Measurements from ENCODE around the gene WIZ.

Gene WIZ

DNA sequence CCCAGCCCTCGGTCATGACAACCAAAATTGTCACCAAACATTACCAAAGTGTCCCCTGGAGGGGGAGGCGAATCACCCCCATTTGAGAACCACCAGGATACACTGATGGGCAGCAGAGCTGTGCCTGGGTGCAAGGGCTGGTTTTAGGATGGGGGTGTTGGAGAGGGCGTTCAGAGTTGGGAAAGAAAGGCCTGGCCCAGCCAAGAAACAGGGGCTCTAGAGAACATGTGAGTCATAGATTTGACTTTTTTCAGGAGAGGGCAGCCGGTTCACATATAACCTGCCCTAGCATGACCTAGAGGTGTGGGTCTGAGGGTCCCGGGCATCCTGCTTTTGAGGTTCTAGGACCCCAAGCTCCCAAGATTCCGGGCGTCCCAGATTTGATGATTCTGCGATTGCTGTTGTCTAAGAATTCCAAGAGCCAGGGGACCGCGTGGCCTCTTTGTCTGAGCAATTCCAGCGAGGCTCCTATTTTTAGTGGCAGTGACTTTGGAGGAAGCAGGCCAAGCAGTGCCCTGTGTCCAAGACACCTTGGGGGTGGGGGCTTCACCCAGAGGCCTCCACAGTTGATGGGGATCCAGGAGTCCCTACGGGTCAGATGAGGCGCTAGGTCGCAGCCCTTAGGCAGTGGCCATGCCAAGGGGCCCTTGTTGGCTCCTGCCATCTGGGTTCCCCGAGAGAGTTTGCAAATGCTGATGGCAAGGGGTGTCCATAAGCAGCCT lies 5.1 kb downstream of the WIZ start:
- no peak for DNase-seq

DNA sequence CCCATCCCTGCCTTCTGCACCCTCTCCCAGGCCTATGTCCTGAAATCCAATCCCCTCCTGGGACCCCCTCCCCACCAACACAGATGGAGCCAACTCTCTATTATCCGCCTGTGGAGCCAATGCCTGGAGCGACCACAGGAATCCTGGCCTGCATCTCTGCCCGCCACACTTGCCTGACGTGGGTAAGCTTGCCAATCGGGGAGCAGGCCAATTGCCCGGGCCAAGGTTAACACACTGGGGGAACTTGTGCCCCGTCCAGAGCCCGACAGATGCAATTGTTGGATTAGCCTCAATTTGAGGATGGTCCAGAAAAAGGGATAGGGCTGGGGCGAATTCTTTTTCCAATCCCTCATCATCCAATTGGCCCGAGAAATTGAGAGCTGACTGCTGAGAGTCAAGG lies 5.9 kb downstream of the WIZ start:
- DNase-seq: no peak

DNA sequence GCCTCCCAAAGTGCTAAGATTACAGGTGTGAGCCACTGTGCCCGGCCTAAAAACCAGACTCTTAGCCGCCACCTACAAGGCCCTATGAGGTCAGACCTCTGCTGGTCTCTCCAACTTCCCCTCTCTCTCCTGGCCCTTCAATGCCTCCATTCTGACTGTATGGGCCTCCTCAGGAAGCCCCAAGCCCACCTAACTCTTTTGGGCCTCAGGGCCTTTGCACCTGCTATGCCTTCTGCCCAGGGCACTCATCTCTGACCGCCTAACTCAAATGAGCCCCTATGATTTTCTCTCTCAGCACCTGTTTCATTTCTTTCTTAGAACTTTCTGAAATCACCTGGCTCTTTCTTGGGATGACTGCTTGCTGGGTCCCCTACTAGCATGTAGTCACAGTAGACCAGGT lies 6.4 kb downstream of the WIZ start:
- DNase-seq: no peak

DNA sequence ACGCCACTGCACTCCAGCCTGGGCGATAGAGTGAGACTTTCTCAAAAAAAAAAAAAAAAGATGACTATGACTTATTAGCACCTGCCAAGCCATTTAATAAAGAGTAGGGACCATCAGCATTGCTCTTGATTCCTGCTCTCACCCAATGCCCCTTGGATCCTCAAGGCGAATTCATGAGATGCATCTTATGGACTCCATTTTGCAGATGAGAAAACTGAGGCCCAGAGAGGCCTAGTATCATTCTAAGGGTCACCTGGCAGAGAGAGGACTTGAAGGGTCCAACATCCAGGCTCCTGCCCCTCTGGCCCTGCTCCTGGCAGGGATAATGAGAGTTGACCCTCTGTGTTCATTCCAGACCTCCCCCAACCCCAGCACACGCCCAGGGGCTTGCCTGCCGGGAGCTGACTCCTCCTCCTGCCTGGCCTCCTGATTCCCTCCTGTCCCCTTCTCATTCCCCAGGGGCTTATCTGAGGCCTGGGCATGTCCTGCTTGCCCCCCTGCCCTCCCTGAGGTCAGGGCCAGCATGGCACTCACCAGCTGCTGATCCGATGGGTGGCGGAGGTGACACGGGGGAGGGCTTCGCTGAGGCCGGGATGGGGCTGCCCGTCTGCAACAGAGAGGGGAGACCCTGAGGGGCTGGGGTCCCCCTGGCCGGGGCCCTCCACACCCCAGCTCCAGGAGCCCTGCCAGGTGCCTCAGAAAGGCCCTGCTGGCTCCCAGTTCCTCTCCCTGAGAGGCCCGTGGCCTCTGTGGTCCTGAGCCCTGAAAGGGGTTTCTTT lies 7.4 kb downstream of the WIZ start:
- no peak for DNase-seq

DNA sequence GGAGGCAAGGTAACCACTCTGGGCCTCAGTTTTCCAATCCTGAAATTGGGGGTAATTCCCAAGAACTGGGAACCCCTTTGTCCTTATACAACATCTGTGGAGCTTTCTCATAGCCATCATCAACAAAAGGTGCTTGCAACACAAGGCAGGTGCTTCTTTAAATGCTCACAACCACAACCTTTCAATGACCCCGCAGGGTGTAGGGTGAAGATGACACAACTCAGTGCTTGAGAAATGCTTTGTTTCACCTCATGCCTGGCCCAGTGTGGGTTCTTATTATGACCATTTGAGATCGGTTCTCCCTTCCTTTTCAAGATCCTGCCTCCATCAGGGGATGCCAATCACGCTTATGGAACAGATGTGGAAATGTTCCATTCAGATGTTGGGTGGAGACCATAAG lies 8.4 kb downstream of the WIZ start:
- DNase-seq: no peak

DNA sequence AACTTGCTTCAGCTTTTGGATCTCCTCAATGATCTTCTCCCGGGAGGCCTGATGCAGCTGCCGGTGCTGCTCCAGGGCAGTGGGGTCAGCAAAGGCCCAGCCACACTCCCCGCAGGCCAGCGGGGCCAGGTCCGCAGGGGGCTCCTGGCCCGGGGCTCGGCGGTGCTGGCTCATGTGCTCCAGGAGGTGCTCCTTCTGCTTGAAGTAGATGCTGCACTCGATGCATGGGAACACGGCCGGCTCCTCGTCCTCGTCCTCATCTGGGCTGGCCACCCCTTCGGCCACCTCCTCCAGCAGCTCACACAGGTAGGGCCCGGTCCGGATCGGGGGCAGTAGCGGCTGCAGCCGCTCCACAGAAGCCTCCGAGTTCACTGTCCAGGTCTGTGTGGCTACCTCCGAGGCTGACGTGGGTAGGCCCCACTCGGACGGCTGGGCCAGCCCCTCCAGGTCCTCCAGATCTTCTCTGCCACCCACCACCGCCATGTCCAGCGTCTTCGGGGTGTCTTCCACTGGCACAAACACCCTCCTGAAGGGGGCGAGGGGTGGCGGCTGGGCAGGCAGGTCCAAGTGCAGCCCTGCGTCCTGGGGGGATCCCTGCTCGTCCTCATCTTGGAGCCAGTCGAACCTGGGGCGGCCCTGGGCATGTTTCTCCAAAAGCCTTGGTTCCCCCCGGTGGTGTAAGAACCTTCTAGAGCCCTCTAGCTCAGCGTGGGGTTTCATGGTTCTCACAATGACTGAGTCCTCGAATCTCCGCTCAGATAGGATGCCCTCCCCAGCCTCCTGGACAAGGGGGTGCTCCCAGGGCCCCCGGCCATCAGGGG lies 9.7 kb downstream of the WIZ start:
- no peak for DNase-seq

DNA sequence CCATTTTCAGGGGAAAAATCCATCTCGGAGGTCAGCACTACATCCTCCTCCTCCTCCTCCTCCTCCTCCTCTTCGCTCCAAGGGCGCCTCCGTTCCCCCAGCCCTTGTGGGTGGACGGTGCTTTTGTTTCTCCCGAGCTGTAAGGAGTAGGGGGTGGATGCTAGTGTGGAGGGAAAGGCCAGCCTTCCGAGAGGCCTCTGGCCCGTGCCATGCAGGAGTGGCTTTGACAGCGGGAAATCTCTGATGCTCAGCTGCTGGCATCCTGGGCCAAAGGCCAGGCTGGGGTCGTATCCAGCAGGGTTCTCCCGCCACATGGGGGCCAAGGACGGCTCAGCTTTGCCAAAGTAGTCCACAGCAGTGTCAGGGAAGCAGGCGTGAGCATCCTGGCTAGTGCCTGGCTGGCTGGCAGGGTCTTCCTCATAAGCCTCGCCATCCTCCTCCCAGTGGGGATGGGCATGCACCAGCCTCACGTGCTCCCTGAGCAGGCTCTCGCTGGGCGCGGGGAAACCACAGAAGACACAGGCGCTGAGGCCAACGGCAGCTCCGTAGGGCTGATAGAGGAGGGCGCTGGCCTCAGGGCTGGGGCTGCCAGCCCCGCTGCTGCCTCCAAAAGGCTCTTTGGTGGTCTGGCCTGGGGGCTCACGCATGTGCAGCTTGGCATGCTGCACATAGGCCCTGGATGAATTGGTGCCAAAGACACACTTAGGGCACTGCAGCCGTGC lies 10.5 kb downstream of the WIZ start:
- no peak for DNase-seq

DNA sequence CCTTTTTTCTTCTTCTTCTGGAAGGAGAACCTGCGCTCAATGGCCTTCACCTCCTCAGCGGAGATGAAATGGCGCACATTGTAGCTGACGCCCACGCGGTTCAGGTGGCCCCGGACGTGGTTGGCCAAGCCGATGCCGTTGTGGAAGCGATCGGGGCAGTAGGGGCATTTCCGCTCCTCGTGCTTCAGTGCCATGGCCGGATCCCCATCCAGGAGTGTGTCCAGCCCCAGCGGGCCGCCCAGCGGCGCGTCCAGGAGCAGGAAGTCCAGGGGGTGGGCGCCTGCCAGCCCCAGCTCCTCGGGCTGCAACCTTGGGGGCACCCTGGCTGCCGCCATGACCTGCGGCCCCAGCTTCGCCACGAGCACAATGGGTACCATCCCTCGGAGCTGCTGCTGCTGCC lies 11.2 kb downstream of the WIZ start:
- DNase-seq: no peak

DNA sequence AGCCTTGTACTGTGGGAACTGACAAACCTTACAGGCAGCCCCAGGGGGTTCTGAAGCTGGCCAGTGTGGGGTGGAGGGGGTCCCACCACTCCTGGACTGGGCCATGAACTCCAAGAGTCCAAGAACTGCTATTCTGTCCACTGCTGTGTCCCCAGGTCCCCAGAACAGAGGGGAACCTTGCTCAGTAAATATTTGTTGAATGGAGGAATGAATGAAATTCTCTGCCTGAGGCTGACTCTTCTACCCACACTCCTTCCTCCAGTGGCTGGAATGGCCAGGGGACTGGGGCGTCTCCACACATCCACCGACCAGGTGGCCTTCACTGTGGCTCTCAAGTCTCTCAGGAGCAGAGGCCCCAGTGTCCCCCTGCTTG lies 11.6 kb downstream of the WIZ start:
- no peak for DNase-seq

DNA sequence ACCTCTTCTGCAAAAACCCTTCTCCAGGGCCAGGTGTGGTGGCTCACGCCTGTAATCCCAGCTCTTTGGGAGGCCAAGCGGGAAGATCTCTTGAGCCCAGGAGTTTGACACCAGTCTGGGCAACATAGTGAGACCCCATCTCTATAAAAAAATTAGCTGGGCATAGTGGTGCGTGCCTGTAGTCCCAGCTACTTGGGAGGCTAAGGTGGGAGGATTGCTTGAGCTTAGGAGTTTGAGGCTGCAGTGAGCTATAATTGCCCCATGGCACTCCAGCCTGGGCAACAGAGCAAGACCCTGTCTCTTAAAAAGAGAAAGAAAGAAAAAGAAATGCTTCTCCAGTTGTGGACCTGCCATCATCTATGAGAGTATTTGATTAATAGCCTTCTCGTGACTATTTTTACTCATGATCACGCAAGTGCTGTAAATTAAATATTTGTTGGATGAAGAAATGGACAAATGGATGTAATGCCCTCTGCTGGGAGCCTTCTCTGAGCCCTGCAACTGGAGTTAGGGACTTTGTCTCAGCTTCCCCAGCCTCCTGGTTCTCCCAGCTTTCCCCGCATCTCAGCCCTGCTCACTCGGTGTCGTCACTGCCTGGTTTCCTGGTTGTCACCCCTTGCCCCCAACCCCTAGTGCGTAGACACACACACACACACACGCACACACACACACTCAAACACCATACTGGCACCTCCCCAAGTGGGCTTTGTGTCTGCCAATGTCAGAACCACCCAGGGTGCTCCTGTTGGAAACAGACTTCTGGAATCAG lies 12.2 kb downstream of the WIZ start:
- DNase-seq: no peak

DNA sequence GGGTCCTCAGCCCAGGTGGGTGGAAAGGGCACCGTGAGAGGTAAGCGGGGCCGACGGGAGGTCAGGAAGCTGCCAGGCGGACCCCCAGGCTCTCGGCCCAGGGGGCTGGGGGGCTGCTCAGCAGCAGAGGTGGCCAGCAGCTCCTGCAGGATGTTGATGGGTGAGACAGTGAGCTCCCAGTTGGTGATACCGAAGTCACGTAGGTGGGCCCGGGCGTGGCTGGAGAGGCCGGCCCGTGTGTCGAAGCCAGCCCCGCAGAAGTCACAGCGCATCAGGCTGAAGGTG lies 13.0 kb downstream of the WIZ start:
- DNase-seq: no peak

DNA sequence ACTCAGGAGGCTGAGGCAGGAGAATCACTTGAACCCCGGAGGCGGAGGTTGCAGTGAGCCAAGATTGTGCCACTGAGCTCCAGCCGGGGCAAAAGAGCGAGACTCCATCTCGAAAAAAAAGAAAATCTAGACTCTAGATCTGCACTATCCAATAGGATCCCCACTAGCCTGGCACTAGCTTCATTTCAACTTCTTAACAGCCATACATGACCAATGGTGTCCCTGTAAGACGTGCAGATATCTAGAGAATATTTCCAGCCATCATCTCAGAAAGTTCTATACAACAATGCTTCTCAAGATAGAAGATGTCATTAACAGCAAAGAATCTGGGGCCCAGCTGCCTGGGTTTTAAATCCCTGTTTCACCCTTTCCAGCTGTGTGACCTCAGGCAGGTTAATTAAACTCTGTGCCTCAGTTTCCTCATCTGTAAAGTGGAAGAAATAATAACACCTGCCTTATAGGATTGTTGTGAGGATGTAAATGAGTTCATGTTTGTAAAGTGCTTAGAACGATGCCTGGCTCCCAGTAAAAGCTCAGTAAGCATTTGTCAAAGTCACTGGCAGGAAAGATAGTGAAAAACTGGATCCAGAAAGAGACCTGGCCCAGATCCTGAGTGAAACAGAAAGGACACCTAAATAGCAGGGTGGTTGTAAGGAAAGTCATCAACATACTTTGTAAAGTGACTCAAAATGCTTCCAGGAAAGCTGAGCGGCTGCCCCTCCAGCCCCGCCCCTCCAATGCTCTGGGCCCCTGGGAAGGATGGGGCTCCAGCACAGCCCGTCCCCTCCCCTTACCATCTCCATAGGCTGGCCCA lies 13.5 kb downstream of the WIZ start:
- no peak for DNase-seq

DNA sequence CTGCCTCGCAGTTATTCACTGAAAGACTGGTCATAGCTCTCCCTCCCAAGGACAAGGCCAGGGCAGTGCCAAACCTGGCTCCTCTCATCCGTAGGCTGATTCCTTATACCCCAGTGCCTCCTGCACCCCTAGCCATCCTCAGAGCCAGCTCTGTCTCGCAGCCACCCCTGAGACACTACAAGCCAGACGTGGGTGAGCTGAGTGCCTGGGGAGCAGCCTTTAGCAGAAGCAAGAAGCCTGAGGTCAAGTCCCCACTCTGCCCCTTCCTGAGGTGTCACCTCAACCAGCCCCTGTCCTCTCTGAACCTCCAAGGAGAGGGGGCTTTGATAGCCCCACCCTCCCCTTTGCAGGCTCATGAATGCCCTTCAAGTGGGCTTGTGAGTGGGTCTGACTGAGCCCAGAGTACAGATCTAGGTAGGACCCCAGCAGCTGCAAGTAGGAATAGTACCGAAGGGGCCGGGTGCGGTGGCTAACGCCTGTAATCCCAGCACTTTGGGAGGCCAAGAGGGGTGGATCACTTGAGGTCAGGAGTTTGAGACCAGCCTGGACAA lies 16.2 kb downstream of the WIZ start:
- no peak for DNase-seq

DNA sequence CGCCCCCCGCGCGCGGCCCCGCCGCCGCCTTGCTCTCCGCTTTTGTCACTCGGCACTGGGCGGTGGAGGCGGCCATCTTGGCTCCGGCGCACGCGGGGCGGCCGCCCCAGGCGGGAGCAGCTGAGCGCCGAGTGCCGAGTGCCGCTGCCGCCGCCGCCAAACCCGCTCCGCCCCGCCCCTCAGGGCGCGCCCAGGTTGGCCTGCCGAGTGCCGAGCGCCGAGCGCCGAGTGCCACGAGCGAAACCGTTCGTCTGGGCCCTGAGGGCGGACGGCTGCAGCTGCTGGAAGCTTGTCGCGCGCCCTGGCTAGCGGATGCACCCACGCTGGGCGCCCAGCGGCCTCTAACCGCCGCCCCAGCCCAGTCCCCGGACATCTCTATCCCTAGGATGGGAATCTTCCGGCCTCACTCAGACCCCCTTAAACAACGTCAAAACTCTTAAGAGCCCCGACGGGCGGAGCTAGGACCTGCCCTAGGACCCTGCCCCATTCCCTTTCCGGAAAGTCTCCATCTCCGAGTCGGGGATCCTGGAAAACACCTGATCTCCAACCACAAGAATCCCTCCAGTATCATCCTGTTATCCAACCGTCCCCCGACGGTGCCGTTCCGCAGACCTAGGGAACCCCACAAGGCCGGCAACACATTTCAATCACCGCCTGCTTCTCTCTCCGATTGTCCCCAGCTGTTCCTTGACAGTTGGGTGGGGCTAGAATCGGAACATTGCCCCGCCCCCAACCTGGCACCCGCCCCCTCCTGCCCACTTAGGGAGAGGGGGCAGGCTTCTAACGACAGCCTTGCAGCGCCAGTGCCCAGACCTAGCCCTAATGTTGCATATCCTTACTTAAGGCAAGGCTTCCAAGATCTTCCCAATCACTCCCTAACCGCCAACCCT lies 16.9 kb downstream of the WIZ start:
- peak; percentile 61 to 63 for DNase-seq

DNA sequence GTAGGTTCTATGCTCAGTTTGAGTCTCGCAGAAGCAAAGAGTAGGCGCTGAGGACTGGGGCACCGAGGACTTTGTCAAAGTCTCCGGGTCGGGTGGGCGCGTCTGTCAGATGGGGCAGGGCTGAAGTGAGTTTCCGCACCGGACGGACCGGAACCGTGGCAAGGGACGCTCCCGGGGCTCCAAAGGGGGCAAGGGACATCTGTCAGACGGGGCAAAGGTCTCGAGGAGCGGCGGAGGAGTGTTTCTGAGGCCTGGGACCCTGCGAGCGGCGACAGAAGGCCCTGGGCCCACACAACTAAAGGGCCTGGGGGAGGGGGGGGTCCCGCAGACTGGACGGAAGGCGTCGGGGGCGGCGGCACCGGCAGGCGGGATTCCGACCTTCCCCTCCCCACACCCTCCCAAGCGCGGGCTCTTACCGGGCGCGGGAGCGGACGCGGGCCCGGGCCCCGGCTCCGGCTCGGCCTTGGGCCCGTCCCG lies 17.7 kb downstream of the WIZ start:
- DNase-seq: no peak

DNA sequence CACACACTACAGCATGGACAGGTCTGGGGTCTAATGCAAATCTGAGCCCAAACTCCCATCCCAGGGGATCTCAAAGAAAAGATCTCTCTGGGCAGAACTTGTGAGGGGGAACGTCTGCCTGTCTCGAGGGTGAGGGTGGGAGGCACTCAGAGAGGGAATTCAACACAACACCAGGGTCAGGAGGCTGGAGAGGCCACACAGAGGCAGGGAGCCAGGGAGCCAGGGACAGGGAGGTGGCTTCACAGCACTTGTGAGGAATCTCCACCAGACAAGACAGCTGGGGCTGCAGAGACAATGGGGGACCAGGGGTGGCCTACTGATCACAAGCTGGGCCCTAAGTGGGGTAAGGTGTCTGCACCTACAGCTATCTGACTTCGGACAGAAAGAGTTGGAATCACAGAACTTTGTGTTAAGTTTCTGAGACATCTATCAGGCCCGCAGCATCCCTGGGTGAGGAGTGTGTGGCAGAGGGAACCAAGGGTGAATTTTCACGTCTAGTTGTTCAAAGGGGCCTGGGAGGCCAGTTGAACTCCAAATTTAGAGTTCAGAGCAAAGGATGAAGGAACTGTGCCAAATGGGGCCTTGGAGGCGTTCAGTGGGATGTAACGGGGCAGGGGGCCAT lies 18.2 kb downstream of the WIZ start:
- no peak for DNase-seq

DNA sequence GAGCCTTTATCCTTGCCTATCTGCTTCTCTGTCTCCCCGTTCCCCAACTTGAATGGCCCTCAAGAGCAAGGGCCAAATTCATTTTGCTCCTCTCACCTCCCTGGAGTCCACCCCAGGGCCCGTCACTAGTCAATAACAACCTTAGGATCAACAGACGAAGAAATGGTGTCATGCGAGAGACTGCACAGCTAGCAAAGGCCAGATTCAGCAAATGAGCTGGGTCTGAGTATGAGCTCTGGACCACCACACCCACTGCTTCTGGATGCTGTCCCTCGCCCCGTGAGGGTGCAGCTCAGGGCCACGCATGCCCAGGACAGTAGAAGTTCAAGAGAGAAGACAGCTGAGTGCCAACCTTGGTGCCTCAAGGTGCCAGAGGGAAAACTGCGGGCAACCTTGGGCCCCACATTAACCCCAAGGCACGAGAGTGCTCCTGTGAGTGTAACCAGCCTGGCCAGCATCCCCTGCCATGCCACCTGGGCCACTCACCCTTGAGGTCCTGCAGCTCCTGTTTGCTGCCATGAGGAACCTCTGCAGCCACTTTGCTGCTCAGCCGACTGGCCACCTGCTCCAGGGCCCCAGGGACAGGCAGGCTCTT lies 19.1 kb downstream of the WIZ start:
- DNase-seq: no peak

DNA sequence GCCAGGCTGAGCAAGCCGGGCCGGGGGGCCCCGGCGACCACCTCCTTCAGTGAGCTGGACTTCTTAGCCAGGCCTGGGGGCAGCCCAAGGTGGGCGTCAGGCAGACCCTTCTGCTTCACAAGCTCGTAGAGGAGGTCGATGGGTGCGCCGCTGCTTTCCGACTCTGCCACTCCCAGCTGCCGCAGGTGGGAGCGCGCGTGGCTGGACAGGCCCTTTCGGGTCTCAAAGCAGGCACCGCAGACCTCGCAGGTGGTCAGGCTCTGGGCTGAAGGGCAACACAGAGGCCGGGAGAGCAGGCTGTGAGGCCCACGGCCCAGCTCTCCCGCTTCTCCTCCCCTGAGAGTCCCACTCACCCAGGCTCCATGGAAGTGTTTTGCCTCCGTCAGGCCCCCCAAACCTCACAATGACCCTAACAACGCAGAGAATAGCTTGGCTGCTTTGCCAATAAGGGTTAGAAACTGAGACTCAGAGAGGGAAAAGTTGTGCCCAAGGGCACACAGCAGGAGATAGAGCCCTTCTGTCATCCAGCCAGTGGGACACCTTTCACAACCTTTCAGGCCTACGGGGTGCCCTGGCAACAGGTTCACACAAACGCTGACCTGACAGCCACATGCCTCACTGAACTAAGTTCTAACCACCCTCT lies 19.8 kb downstream of the WIZ start:
- DNase-seq: no peak

Data from bone marrow (tissue), 2 donors.